ENCODE data around the gene ZNF506.
"Not testable (repeated sequence)": the region's sequence is repeated elsewhere in the genome, so short reads cannot be mapped to it uniquely, and the experiment has no call there.

ZNF506 gene

DNA sequence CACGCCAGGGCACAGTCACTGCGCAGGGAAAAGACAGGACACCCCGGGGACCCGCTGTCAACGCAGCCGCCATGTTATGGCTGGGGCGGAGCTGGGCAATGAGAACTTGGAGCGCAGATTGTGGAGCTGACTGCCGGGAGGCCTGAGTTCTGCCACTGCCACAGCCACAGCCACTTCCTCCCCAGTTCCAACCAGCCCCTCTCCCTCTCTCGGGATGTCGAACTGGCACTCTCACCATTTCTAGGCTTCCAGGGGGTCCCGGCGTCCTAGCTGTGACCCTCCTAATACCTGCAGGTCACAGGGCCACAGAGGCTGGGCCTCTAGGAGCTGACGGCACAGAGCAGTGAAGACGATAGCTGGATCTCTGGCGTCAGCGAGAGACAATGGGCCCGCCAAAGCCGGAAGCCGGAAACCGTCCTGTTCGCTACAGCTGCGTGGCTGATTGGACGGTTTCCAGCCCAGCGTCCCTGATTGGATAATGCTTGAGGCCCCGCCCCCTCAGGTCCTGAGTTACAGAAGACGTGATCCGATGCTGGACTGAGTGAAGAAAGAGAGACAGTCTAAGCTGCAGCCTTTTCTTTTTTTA lies at the start of gene ZNF506:
ZNF506 (minus strand) TSS at position 385 of the 586 bp plus-strand sequence; CDS start at position 238, 147 bp downstream.
- DNase-seq = peak; percentile 99

DNA sequence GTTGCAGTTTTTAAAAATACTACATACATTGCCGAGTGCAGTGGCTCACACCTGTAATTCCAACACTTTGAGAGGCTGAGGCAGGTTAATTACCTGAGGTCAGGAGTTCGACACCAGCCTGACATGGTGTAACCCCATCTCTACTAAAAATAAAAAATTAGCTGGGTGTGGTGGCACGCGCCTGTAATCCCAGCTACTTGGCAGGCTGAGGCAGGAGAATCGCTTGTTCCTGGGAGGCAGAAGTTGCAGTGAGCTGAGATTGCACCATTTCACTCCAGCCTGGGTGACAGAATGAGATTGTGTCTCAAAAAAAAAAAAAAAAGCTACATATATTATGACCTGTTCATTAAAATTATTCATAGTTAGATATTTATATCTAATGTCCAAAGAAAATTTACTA lies 48.5 kb upstream of the ZNF506 start:
- not testable (repeated sequence) for DNase-seq

DNA sequence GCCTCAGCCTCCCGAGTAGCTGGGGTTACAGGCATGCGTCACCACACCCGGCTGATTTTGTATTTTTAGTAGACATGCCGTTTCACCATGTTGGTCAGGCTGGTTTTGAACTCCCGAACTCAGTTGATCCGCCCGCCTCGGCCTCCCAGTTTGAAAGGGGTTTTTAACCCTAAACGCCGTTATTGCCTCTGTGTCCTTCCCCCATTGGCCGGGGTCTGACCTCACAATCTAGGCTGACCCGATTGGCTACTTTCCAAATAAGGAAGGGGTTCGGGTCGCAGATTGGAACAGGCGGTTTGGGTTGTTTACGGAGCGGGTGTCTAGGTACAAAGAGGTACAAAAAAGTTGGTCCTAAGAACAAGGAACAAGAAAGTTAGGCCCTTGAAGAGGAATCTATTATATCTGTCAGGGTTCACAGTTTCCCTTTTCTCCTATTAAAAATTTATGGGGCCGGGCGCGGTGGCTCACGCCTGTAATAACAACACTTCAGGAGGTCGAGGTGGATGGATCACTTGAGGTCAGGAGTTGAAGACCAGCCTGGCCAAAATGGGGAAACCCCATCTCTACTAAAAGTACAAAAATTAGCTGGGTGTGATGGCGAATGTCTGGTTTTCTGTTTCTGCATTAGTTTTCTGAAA lies 45.2 kb upstream of the ZNF506 start:
- no peak for DNase-seq

DNA sequence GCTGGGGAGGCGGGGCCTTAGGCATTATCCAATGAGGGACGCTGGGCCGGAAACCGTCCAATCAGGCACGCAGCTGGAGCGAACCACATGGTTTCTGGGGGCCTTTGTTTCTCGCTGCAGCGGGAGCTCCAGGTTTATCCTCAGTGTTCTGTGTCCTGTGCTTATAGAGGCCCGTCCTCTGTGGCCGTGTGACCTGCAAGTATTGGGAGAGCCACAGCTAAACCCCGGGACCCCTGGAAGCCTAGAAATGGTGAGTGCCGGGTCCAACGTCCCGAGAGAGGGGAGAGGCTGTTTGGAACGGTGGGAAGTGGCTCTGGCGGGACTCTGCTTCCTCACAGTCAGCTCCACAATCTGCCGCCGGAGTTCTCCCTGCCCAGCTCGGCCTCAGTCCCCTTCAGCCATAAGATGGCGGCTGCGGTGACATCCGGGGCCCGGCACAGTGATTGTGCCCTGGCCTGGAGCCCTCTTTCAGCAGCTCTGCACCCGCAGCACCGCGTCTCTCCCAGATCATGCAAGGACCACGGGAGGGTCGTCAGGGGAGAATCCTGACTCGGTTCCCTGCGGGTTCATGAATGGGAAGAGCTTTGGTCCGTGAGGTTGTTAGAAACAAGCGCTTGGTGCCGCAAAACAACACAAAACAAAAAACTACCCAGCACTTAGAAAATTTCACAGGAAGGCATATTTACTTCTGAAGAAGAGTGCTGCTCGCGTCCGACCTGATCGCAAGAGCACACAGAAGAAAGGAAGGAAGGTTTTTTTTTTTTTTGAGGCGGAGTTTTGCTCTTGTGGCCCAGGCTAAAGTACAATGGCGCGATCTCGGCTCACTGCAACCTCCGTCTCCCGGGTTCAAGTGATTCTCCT lies 44.4 kb upstream of the ZNF506 start, which contains the start of gene ZNF253:
ZNF253 (plus strand) TSS at position 133 of the 861 bp plus-strand sequence; CDS start at position 248, 115 bp downstream.
- DNase-seq = peak; percentile 96

DNA sequence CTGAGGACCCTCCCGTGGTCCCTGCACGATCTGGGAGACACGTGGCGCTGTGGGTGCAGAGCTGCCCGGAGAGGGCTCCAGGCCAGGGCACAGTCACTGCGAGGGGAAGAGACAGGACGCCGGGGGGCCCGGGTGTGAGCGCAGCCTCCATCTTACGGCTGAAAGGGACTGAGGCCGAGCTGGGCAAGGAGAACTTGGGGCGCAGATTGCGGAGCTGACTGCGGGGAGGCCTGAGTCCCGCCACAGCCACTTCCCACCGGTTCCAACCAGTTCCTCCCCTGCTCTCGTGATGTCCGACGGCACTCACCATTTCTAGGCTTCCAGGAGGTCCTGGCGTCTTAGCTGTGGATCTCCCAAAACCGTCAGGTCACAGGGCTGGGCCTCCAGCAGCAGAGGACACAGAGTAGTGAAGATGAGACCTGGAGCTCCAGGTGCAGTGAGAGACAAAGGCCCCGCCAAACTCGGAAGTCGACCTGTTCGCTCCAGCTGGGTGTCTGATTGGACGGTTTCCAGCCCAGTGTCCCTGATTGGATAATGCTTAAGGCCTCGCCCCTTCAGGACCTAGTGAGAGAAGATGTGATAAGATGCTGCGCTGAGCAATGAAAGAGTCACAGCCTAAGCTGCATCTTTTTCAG lies 39.3 kb upstream of the ZNF506 start:
- DNase-seq = no peak

DNA sequence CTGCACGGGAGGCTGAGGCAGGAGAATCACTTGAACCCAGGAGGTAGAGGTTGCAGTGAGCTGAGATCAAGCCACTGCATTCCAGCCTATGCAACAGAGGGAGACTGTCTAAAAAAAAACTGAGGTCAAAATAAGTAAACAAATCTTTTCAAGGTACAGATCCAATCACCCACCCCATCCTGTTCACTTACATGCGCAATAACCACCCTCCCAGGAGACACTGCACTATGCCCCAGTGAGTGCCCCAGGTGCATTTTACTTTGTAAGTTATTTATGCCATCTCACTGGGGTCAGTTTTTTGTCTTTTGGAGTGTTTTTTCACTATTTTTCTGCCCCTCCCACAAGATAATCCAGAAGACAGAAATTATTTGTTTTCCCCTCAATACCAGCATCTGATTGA lies 37.2 kb upstream of the ZNF506 start:
- DNase-seq = no peak

DNA sequence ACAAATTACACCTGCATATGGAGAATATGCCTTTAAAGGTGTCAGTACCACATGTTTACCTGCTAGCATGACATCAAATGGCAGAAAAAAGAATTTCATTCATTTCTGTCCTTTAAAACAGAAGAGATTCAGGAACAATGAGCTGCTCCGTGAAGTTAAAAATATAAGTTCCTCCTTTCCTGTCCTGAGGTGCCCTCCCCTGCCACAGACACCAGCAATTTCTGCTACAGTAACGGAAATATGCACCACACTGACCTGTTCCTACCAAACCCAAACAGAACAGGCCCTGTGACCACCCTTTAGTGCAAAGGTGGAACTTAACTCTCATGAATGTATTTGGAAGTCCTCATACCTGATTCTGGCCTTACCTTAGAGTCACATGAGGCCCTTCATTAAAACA lies 30.2 kb upstream of the ZNF506 start:
- DNase-seq = not testable (repeated sequence)

DNA sequence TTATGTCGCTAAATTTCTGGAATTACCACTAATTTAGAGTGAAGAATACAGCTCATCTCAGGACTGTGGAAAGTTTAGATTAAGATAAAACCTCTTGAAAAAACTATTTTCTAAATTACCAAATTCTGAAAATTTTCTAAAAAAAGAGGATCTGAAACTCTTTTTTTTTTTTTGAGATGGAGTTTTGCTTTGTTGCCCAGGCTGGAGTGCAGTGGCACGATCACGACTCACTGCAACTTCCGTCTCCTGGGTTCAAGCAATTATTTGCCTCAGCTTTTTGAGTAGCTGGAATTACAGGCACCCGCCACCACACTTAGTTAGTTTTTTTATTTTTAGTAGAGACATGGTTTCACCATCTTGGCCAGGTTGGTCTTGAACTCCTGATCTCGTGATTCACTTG lies 27.5 kb upstream of the ZNF506 start:
- no peak for DNase-seq

DNA sequence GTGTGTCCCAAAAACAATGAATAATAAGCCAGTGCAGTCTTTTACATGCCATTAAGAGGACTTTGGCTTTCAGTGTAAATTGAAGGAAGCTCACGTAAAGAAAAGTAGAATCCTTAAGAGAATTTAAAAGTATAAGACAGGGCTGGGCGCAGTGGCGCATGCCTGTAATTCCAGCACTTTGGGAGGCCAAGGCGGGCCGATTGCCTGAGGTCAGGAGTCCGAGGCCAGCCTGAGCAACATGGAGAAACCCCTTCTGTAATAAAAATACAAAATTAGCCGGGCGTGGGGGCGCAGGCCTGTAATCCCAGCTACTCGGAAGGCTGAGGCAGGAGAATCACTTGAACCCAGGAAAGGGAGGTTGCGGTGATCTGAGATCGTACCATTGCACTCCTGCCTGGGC lies 26.2 kb upstream of the ZNF506 start:
- DNase-seq = no peak

DNA sequence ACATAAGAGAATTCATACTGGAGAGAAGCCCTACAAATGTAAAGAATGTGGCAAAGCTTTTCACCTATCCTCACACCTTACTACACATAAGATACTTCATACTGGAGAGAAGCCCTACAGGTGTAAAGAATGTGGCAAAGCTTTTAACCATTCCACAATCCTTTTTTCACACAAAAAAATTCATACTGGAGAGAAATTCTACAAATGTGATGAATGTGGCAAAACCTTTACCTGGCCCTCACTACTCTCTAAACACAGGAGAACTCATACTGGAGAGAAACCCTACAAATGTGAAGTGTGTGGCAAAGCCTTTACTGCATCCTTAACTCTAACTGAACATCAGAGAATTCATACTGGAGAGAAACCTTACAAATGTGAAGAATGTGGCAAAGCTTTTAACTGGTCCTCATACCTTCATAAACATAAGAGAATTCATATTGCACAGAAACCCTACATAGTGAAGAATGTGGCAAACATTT lies 14.0 kb upstream of the ZNF506 start:
- DNase-seq = no peak

DNA sequence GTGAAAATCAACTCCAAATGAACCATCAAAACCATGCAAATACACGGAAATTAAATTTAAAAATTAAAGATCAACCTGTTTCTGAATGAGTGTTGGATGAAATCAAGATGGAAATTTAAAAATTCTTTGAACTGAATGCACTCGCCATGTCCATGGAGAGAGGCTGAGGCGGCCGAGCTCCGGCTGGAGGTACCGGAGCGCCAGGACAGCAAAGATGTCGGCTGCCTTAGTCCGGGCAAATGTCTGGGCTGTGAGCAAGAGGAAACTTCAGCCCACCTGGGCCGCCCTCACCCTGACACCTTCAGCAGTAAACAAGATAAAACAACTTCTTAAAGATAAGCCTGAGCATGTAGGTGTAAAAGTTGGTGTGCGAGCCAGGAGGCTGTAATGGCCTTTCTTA lies 5.3 kb upstream of the ZNF506 start:
- DNase-seq = no peak

DNA sequence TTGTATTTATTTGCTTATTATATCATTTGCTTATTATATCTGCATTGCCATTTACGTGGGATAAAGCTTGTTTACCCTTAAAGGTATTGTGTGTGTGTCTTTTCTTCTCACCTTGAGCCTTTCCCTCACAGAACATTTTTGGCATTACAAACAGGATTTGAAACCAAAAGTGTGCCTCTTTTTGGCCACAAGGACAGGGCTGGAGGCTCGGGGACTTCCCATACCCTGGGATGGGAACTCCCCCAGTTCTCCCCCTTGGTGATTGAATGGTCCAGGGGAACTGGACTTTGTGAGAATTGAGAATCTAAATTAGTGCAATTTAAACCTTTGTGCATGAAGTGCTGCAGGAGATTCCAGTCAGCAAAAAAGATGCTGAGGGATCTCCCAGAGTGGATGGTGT lies 2.4 kb upstream of the ZNF506 start:
- no peak for DNase-seq

DNA sequence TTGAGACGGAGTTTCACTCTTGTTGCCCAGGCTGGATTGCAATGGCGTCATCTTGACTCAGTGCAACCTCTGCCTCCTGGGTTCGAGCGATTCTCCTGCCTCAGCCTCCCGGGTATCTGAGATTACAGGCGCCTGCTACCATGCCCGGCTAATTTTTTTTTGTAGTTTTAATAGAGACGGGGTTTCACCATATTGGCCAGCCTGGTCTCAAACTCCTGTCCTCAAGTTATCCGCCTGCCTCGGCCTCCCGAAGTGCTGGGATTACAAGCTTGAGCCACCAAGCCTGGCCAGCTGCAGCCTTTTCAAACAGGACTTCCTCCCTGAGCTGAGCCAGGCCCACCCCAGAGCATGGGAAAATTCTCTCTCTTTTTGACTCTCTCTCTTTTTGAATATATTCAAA lies 426 bp upstream of the ZNF506 start:
- DNase-seq = not testable (repeated sequence)

DNA sequence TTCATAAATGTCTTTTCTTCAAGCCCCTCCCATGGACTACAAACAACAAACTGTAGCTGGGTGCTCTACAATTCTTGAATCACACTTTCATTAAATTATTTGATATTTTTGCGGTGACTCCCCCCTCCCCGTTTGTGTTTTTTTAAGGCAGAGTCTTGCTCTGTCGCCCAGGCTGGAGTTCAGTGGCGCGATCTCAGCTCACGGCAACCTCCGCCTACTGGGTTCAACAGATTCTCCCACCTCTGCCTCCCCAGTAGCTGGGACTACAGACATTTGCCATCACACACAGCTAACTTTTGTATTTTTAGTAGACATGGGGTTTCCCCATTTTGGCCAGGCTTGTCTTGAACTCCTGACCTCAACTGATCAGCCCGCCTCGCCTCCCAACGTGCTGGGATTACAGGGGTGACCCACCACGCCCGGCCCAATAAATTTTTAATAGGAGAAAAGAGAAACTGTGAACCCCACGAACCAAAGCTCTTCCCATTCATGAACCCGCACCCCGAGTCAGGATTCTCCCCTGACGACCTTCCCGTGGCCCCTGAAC lies 703 bp downstream of the ZNF506 start:
- no peak for DNase-seq

DNA sequence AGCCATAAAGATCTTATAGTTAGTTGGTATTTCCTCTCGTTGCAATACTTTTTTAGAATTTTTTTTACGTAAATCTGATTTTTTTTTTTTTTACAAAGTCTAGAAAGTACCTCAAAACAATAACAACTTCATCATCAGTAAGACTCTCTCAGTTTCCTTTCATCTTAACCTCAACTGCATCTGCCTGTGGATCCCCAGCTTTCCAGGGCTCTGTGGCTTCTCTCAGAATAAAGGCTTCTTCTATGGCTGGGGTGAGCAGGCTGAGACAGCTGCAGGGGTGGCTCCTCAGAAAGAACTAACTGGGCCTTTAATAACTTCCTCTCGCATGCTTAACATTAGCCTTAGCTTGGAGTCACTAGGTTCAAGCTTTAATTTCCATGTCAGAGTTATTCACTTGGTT lies 4.2 kb downstream of the ZNF506 start:
- no peak for DNase-seq

DNA sequence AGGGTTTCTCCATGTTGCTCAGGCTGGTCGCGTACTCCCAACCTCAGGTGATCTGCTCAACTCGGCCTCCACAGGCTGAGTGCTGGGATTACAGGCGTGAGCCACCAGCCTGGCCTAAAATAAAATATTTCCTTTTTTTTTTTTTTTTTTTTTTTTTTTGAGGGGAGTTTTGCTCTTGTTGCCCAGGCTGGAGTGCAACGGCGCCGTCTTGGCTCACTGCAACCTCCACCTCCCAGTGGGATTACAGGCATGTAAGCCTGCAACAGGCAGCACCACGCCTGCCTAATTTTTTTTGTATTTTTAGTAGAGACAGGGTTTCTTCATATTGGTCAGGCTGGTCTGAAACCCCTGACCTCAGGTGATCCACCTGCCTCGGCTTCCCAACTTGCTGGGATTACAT lies 4.9 kb downstream of the ZNF506 start:
- no peak for DNase-seq

DNA sequence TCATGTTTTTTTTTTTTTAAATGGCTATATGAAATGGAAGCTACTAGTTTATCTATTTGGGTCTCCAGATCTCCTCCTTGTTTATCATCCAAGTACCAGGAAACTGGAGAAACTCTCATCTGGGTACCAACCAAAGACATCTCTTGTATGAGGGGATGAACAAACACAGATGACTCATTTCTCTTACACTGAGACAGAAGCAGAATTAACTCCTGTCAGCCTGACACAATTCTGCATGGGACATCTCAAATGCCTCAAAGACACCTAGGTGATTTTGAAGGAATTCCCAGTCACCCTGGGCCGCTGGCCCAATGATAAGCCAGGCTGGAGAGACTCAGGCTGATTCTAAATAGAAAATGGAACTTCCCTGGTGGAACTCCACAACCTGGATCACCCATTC lies 9.6 kb downstream of the ZNF506 start:
- DNase-seq = not testable (repeated sequence)

DNA sequence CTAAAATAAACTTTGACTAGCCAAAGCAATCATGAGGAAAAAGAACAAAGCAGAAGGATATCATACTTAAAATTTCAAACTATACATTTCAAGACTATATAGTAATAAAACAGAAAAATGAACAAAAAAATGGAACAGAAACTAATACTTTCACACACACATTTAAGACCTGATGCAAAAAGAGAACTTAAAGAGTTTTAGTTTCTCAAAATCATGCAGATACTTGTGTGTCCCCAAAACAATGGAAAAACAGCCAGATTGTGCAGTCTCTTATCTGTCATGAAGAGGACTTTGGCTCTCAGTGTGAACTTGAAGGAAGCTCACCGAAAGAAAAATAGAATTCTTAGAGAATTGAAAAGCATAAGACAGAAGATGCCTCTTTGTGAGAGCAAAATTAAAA lies 16.1 kb downstream of the ZNF506 start:
- DNase-seq = no peak

DNA sequence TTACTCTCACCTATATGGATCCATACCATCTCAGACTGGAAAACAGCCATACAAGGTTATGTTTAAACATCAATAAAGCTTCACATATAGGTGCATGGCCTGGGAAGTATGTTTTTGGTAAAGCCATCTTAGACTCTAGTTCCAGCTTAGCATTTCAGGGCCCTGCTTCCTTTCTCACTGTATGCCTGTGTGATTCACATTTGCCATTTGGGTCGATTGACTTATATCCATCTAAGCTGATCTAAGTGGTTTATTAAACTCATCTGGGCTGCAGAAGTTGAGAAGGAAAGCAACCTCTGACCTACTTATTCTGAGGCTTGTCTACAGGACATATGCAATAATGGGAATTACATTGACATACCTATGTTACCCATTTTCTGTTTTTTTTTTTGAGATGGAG lies 33.5 kb downstream of the ZNF506 start:
- no peak for DNase-seq

DNA sequence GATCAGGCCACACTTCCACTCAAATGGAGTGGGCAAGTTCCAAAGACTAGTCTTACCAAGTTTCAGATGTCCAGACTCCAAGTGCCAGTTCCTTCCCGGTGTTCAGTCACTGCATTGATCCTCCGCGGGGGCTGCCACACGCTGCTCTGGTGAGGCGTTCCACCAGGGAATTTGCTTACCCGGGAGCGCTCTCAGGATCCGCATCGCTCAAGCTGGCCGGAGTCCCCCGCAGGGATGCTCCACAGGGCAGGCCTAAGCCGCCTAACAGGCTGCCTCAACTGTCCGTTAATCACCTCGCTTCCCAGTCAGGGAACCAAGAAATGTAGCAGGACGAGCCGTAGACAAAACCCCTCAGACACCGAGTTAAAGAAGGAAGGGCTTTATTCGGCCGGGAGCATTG lies 36.1 kb downstream of the ZNF506 start:
- DNase-seq = not testable (repeated sequence)

DNA sequence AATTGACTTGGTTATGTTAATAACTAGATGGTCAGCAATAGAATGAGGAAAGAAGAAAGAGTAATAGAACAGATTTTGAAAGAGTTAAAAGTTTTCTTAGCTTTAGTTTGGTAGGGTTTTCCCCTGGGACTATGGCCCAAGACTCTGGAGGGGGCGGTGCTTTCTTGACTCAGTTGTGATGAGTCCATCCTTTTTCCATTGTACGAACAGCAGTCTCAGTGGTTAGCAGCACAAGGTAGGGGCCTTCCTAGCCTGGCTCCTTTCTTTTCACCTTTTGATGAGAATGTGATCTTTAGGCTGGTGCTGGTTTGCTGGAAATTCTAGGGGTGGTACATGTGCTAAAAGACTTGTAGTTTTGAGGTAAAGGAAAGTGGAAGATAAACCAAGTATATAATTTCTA lies 38.8 kb downstream of the ZNF506 start:
- no peak for DNase-seq

DNA sequence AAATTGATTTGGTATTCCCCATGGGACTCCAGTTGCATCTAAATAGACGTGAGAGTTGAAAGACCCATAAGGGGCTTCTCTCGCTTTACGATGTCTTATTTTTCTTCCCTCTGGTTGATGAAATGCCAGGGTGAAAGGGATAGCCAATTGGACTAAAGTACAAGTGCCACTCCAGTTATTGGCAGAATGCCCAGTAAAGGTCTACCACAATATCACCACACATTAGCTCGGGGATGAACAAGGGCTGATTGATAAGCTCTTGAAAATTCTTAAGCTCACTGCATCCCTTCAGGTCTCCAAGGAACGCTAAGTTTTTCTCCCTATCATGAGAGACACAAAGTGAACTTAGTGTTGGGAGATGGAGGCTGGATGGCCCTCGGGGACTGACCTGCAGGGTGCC lies 39.8 kb downstream of the ZNF506 start:
- DNase-seq = peak; percentile 11

DNA sequence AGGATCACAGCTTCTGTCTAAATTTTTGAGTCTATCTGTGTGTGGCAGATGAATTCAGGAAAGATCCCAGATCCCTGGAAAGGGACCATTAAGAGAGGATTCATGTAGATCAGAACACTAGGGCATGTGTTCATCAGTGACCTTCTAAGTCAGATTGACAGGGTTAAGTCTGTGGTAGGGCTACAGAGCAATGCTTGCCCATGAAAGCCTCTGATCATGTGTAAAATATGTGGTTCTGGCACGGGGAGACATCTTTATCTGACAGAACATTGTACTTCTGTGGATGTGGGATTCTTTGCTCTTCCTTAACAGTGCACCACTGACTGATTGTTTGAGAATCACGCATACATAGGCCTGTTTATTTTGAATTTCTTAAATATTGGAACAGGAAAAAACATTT lies 42.9 kb downstream of the ZNF506 start:
- DNase-seq = no peak

Data from COR-L47 (cell line).